Breast epithelium (tissue), 4 donors: ENCODE measurements around the gene C11orf52. TPM values are rescaled to one million over a fixed set of nuclear protein-coding genes. Genes with fewer than 3 reads are reported as not detected.
A peak's percentile ranks its signal among the peaks of the same experiment; 100 is the strongest.

ENCODE experiments used
- DNase-seq, 2 donors: peaks; one replicate each; pipeline ENCODE4 v3.0.0-alpha.2; 2019; ENCODE audit warnings: low spot score in 2 of 2
- H3K27ac ChIP-seq, 2 donors: fragments of 200-600 bp; sonication (generic) in 1 of 2; one replicate each; pipeline ENCODE4 v1.5.1; 2016 to 2019; ENCODE audit warnings: mild to moderate bottlenecking in 1 of 2
- H3K27me3 ChIP-seq, 2 donors: fragments of 200-600 bp; sonication (generic) in 1 of 2; one replicate each; pipeline versions ENCODE4 v1.5.1 to v1.6.0; 2017 to 2019; ENCODE audit warnings: control low read depth in 1 of 2, mild to moderate bottlenecking in 1 of 2
- H3K36me3 ChIP-seq: fragments of 200-600 bp; one replicate; pipeline ENCODE4 v1.5.1; 2019
- H3K4me1 ChIP-seq, 2 donors: fragments of 200-600 bp; sonication (generic); one replicate each; pipeline ENCODE4 v1.5.1; 2016 to 2019; ENCODE audit warnings: control low read depth in 1 of 2
- H3K4me3 ChIP-seq, 3 donors: fragments of 200-600 bp; sonication (generic); 1 replicate in 2 of 3; 2 replicates in 1 of 3; pipeline ENCODE4 v1.5.1; 2016 to 2019; ENCODE audit warnings: mild to moderate bottlenecking in 3 of 3, moderate library complexity in 2 of 3
- H3K9me3 ChIP-seq, 2 donors: fragments of 200-600 bp; sonication (generic) in 1 of 2; one replicate each; pipeline ENCODE4 v1.5.1; 2016 to 2019; ENCODE audit warnings: control low read depth in 1 of 2
- CTCF ChIP-seq, 3 donors: fragments of 450-650 bp; IDR thresholded peaks; one replicate each; pipeline ENCODE4 v1.5.1; 2016 to 2017; ENCODE audit warnings: antibody characterized with exemption in 3 of 3, mild to moderate bottlenecking in 3 of 3, moderate library complexity in 3 of 3
- POLR2A ChIP-seq: fragments of 450-650 bp; IDR thresholded peaks from one replicate; pipeline ENCODE4 v1.6.1; 2016; ENCODE audit warnings: antibody characterized with exemption, mild to moderate bottlenecking, moderate library complexity
- POLR2AphosphoS5 ChIP-seq, 3 donors: sonication (generic); formaldehyde crosslinking; IDR thresholded peaks; one replicate each; pipeline ENCODE4 v1.6.1; 2017; ENCODE audit warnings: antibody characterized with exemption in 3 of 3
- intact Hi-C: fragments of 100-400 bp; cut with DNase I; formaldehyde crosslinking; loops from one replicate; pipeline ENCODE4 v1.15.1; 2023; ENCODE audit warnings: low total_unique reads
- total RNA-seq, 3 donors: library from RNA; depleted of rRNA; stranded (reverse); fragments of >200 nt; gene quantifications; one replicate each; pipeline ENCODE4 v1.1.0, GENCODE V29; 2016

The C11orf52 gene
- total RNA-seq, 3 donors from 2014 or later = 7.5 to 40.5 (median 19.0) TPM

GRCh38 chr11:111920908-111921307, 2.2 kb downstream of the C11orf52 start:
- Histone ChIP-seq H3K4me3 (no peak overlapping the region), H3K4me1 (peaks cover 0 to 8% of the 10 kb centered on the region in 2 donors), H3K27me3 (no peaks in the 10 kb centered on the region), H3K27ac (peak overlapping the region in 1 of 2 donors; percentile 18), H3K9me3 (no peaks in the 10 kb centered on the region), H3K36me3 (no peaks in the 10 kb centered on the region)
- TF ChIP-seq POLR2A (no peak), POLR2AphosphoS5 (IDR thresholded peaks at IDR 0.05) (no peak), CTCF (IDR thresholded peaks at IDR 0.05) (no peak)
- intact Hi-C loops = loop anchor here (5.0 kb wide), 1 partner anchor 66 kb away; no protein-coding TSS in a partner anchor
- DNase-seq = no peak

- no peak overlapping the region for H3K4me3 ChIP-seq
- H3K4me1 ChIP-seq = peaks cover 0 to 14% of the 10 kb centered on the region in 2 donors
- H3K27ac ChIP-seq = peak overlapping the region in 1 of 2 donors; percentile 51
- H3K27me3 ChIP-seq = no peaks in the 10 kb centered on the region
- no peaks in the 10 kb centered on the region for H3K36me3 ChIP-seq
- TF ChIP-seq POLR2AphosphoS5 (IDR thresholded peaks at IDR 0.05) = no peak
- no peak for TF ChIP-seq POLR2A
- TF ChIP-seq CTCF (IDR thresholded peaks at IDR 0.05) = no peak
- intact Hi-C loops = loop anchor here (5.0 kb wide), 1 partner anchor 66 kb away; no protein-coding TSS in a partner anchor
- H3K9me3 ChIP-seq = no peaks in the 10 kb centered on the region
- DNase-seq = no peak
Observed at GRCh38 chr11:111921541-111922230, 3.0 kb downstream of the C11orf52 start.

GRCh38 chr11:111922803-111923202, 4.1 kb downstream of the C11orf52 start:
- H3K36me3 ChIP-seq = no peaks in the 10 kb centered on the region
- intact Hi-C loops = loop anchor here (5.0 kb wide), 1 partner anchor 64 kb away; no protein-coding TSS in a partner anchor
- H3K4me1 ChIP-seq = peaks cover 0 to 14% of the 10 kb centered on the region in 2 donors
- H3K9me3 ChIP-seq = no peaks in the 10 kb centered on the region
- no peak for TF ChIP-seq POLR2A
- TF ChIP-seq POLR2AphosphoS5 (IDR thresholded peaks at IDR 0.05) = no peak
- TF ChIP-seq CTCF (IDR thresholded peaks at IDR 0.05) = no peak
- H3K27ac ChIP-seq = peak overlapping the region; percentile 88 to 89
- H3K27me3 ChIP-seq = no peaks in the 10 kb centered on the region
- peak overlapping the region; percentile 6 to 21 (median 6) for H3K4me3 ChIP-seq
- DNase-seq = no peak

- no peaks in the 10 kb centered on the region for H3K36me3 ChIP-seq
- peak overlapping the region; percentile 88 to 89 for H3K27ac ChIP-seq
- H3K9me3 ChIP-seq = no peaks in the 10 kb centered on the region
- intact Hi-C loops = loop anchor here (5.0 kb wide), 1 partner anchor 64 kb away; no protein-coding TSS in a partner anchor
- peaks cover 0 to 14% of the 10 kb centered on the region in 2 donors for H3K4me1 ChIP-seq
- TF ChIP-seq POLR2AphosphoS5 (IDR thresholded peaks at IDR 0.05) (no peak), CTCF (IDR thresholded peaks at IDR 0.05) (no peak), POLR2A (no peak)
- no peaks in the 10 kb centered on the region for H3K27me3 ChIP-seq
- no peak for DNase-seq
- peak overlapping the region in 2 of 3 donors; percentile 6 to 21 for H3K4me3 ChIP-seq
Observed at GRCh38 chr11:111923351-111923788, 4.7 kb downstream of the C11orf52 start.

- peak overlapping the region; percentile 88 to 89 for H3K27ac ChIP-seq
- H3K27me3 ChIP-seq = no peaks in the 10 kb centered on the region
- no peaks in the 10 kb centered on the region for H3K9me3 ChIP-seq
- no peaks in the 10 kb centered on the region for H3K36me3 ChIP-seq
- H3K4me3 ChIP-seq = no peak overlapping the region
- intact Hi-C loops = loop anchor here (5.0 kb wide), 1 partner anchor 63 kb away; no protein-coding TSS in a partner anchor
- peaks cover 0 to 14% of the 10 kb centered on the region in 2 donors for H3K4me1 ChIP-seq
- TF ChIP-seq POLR2AphosphoS5 (IDR thresholded peaks at IDR 0.05) (no peak), CTCF (IDR thresholded peaks at IDR 0.05) (no peak), POLR2A (no peak)
- no peak for DNase-seq
Observed at GRCh38 chr11:111923951-111924350, 5.2 kb downstream of the C11orf52 start.
